ENCODE results near the gene MIOX. TPM values are rescaled to one million over a fixed set of nuclear protein-coding genes. Genes with fewer than 3 reads are reported as not detected.

MIOX gene
- total RNA-seq, 4 donors from 2014 or later = not detected

GRCh38 chr22:50530877-50531545 lies 44.4 kb downstream of the MIOX start:
- TF ChIP-seq, protein P1, sequence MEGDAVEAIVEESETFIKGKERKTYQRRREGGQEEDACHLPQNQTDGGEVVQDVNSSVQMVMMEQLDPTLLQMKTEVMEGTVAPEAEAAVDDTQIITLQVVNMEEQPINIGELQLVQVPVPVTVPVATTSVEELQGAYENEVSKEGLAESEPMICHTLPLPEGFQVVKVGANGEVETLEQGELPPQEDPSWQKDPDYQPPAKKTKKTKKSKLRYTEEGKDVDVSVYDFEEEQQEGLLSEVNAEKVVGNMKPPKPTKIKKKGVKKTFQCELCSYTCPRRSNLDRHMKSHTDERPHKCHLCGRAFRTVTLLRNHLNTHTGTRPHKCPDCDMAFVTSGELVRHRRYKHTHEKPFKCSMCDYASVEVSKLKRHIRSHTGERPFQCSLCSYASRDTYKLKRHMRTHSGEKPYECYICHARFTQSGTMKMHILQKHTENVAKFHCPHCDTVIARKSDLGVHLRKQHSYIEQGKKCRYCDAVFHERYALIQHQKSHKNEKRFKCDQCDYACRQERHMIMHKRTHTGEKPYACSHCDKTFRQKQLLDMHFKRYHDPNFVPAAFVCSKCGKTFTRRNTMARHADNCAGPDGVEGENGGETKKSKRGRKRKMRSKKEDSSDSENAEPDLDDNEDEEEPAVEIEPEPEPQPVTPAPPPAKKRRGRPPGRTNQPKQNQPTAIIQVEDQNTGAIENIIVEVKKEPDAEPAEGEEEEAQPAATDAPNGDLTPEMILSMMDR (IDR thresholded peaks at IDR 0.05; ENCODE audit: low read depth) = no peak

- TF ChIP-seq, protein P1 (IDR thresholded peaks at IDR 0.05; ENCODE audit: low read depth) = no peak
Observed at GRCh38 chr22:50531546-50531961, 44.9 kb downstream of the MIOX start.

DNA sequence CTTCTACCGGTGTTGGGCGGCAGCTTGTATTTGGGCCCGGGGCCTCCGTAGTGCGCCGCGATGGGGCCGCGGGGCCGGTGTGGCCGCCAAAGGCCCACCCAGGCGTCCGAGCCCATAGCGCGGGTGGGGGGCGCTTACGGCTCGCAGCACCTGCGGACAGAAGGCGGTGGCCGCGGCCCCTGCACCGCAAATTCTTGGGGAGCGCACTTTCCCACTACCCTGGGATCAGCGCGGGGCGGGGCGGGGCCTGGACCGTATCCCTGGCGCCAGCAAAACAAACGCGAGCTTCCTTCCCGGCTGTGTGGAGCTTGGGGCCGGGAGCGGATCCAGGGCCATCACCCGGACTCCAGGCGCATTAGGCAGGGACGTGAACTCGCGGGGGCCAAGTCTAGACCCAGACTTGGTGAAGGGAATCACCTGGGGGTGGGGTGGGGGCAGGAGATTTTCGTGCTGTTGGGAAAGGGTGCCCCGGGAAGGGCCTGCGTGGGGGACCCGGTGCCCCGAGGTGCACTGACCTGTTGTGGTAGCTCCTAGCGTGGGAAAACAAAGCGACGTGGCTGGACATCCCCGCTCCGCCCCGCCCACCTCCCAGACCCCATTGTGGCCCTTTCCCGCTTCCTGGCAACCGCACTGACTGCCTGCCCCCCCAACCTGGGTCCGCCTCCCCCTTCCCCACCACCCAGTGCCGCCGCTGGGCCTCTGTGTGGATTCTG lies 45.5 kb downstream of the MIOX start:
- TF ChIP-seq, protein P1 (IDR thresholded peaks at IDR 0.05; ENCODE audit: low read depth) = no peak

GRCh38 chr22:50532824-50533796 lies 46.5 kb downstream of the MIOX start:
- TF ChIP-seq, protein P1 (IDR thresholded peaks at IDR 0.05; ENCODE audit: low read depth) = no peak

GRCh38 chr22:50535113-50535512 lies 48.5 kb downstream of the MIOX start:
- TF ChIP-seq, protein P1 (IDR thresholded peaks at IDR 0.05; ENCODE audit: low read depth) = no peak

DNA sequence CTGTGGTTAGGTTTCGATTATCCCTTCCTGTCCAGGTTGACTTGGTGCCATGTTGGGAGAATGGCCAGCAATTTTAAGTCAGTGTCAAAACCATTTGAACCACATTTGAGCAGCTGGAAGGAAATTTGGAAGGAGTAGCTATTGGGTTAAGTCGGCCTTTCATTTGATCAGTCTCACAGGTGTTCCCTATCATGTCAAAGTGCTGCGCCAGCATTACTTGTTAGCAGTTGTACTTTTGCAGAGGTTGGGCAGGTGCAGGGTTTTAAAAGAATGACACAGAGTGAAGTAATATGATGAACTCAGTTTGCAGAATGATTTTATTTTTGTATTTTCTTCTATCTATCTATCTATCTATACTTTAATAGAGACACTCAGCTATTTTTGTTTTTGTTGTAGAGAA lies 49.6 kb downstream of the MIOX start:
- TF ChIP-seq, protein P1 (IDR thresholded peaks at IDR 0.05; ENCODE audit: low read depth) = no peak
